T-helper 1 cell treated with Interleukin-12 subunit alpha and Interleukin-12 subunit beta and Interleukin-4 antibody, amounts not matched to agents 30 ng/mL and 1 ng/mL, for 36 hours (primary cell): ENCODE measurements around the gene HUWE1. TPM values are rescaled to one million over a fixed set of nuclear protein-coding genes. Genes with fewer than 3 reads are reported as not detected.

Source experiments
- intact Hi-C: fragments of 100-400 bp; cut with micrococcal nuclease; formaldehyde crosslinking; loops from one replicate; pipeline ENCODE4 v1.15.1; 2024
- total RNA-seq: library from RNA; stranded (reverse); gene quantifications from 2 replicates; pipeline ENCODE4 v1.2.3, GENCODE V29; 2022

Gene HUWE1
- total RNA-seq, 1 donor from 2014 or later = 301 TPM

- intact Hi-C loops = no loop called here
Observed at GRCh38 chrX:53631156-53631555, 55.4 kb downstream of the HUWE1 start.

- intact Hi-C loops = no loop called here
Observed at GRCh38 chrX:53630261-53630660, 56.3 kb downstream of the HUWE1 start.

GRCh38 chrX:53622431-53622830, 64.1 kb downstream of the HUWE1 start:
- intact Hi-C loops = no loop called here

- intact Hi-C loops = no loop called here
Observed at GRCh38 chrX:53621418-53621986, 65.0 kb downstream of the HUWE1 start.

- intact Hi-C loops = loop anchor here (5.0 kb wide), 1 partner anchor 35 kb away; no protein-coding TSS in a partner anchor
Observed at GRCh38 chrX:53616946-53617345, 69.6 kb downstream of the HUWE1 start.

- intact Hi-C loops = no loop called here
Observed at GRCh38 chrX:53606456-53606855, 80.1 kb downstream of the HUWE1 start.

- intact Hi-C loops = no loop called here
Observed at GRCh38 chrX:53605004-53605403, 81.5 kb downstream of the HUWE1 start.

- intact Hi-C loops = loop anchor here (10.0 kb wide), 1 partner anchor 55 kb away; no protein-coding TSS in a partner anchor
Observed at GRCh38 chrX:53599781-53600396, 86.6 kb downstream of the HUWE1 start.

GRCh38 chrX:53598169-53598568, 88.3 kb downstream of the HUWE1 start:
- intact Hi-C loops = loop anchor here (10.0 kb wide), 1 partner anchor 53 kb away; no protein-coding TSS in a partner anchor

- intact Hi-C loops = loop anchor here (10.0 kb wide), 1 partner anchor 51 kb away; no protein-coding TSS in a partner anchor
Observed at GRCh38 chrX:53595266-53595810, 91.2 kb downstream of the HUWE1 start.

GRCh38 chrX:53594354-53594753, 92.2 kb downstream of the HUWE1 start:
- intact Hi-C loops = loop anchor here (10.0 kb wide), 1 partner anchor 50 kb away; no protein-coding TSS in a partner anchor

- intact Hi-C loops = no loop called here
Observed at GRCh38 chrX:53587795-53588420, 98.6 kb downstream of the HUWE1 start.

- intact Hi-C loops = loop anchor here (5.0 kb wide), 1 partner anchor 32 kb away; no protein-coding TSS in a partner anchor
Observed at GRCh38 chrX:53584891-53585290, 101.6 kb downstream of the HUWE1 start.

GRCh38 chrX:53583571-53583970, 102.9 kb downstream of the HUWE1 start:
- intact Hi-C loops = loop anchor here (5.0 kb wide), 1 partner anchor 34 kb away; no protein-coding TSS in a partner anchor

- intact Hi-C loops = loop anchor here (5.0 kb wide), 1 partner anchor 36 kb away; no protein-coding TSS in a partner anchor
Observed at GRCh38 chrX:53580742-53581504, 105.6 kb downstream of the HUWE1 start.

GRCh38 chrX:53571494-53571893, 115.0 kb downstream of the HUWE1 start:
- intact Hi-C loops = loop anchor here (5.0 kb wide), 1 partner anchor 41 kb away; no protein-coding TSS in a partner anchor

- intact Hi-C loops = no loop called here
Observed at GRCh38 chrX:53563324-53563723, 123.2 kb downstream of the HUWE1 start.

- intact Hi-C loops = no loop called here
Observed at GRCh38 chrX:53561912-53562311, 124.6 kb downstream of the HUWE1 start.

- intact Hi-C loops = loop anchor here (10.0 kb wide), 1 partner anchor 164 kb away; no protein-coding TSS in a partner anchor
Observed at GRCh38 chrX:53558646-53559045, 127.9 kb downstream of the HUWE1 start.

- intact Hi-C loops = loop anchor here (10.0 kb wide), 1 partner anchor 162 kb away; no protein-coding TSS in a partner anchor
Observed at GRCh38 chrX:53556868-53557267, 129.7 kb downstream of the HUWE1 start.
